ENCODE data around the gene RND2. TPM values are rescaled to one million over a fixed set of nuclear protein-coding genes. Genes with fewer than 3 reads are reported as not detected.

The RND2 gene
- total RNA-seq, 1 donor, result 0.45 TPM

DNA sequence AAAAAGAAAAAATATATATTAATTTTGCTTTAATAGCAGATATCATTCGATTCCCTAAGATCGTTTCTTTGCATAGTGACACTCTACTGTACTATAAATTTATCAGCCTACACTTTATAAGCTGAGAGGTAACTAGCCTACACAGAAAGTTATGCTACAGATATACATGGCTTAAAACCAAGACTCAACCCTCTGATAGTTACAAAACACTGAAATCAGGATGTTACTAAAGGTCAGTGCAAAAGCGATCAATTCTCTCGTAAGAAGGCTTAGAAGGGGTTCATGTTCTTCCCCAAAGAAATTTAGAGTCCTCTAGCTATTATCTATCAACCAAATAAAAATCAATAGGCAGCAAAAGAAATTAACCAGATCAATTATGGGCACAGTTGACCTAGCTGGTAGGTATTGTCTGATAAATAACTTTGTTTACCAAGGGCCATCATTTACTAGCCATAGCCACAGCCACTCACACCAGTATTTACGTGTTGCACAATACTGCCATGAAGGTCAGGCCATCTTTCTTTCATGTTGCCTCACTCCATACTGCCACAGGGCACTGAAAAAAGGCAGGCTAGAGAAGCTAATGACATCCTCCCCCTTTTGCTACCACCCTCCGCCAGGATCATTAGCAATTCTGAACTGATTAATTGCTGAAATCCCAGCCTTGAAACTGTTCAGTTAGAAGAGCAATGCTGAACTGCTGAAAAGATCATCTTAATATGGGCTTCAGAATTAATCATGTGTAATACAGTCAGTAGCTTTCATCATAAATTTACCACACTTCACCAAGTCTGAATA is 43.7 kb downstream of the RND2 start:
- TF ChIP-seq, protein P1, sequence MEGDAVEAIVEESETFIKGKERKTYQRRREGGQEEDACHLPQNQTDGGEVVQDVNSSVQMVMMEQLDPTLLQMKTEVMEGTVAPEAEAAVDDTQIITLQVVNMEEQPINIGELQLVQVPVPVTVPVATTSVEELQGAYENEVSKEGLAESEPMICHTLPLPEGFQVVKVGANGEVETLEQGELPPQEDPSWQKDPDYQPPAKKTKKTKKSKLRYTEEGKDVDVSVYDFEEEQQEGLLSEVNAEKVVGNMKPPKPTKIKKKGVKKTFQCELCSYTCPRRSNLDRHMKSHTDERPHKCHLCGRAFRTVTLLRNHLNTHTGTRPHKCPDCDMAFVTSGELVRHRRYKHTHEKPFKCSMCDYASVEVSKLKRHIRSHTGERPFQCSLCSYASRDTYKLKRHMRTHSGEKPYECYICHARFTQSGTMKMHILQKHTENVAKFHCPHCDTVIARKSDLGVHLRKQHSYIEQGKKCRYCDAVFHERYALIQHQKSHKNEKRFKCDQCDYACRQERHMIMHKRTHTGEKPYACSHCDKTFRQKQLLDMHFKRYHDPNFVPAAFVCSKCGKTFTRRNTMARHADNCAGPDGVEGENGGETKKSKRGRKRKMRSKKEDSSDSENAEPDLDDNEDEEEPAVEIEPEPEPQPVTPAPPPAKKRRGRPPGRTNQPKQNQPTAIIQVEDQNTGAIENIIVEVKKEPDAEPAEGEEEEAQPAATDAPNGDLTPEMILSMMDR (IDR thresholded peaks at IDR 0.05; ENCODE audit: insufficient read depth, low read length), result no peak
- no peak for DNase-seq (ENCODE audit: low read depth)
- H3K4me3 ChIP-seq (ENCODE audit: low read depth, low read length), result no peak overlapping the region

DNA sequence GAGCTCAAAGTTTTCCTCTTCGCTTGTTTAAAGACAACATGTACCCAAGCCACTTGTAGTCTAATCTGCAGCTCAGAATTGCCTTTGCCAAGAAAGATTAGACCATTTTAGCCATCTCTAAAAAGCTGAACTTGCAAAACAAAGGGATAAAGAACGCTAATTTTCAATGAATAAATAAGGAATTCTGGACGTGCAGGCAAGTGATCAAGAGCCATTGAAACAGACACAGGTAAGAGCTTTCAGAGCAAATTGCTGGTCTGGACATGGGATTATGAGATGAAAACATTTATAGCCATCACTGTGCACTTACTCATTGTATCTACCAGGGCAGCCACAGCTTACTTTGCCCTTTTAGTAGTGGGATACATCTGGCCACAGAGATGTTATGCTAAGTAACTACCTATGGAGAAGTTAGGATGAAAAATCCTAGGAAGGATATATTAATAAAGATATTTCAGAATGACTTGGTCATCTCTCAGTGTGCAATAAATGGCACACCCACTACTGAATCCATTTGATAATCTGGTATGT is 44.4 kb downstream of the RND2 start:
- no peak for DNase-seq (ENCODE audit: low read depth)
- TF ChIP-seq, protein P1 (IDR thresholded peaks at IDR 0.05; ENCODE audit: insufficient read depth, low read length), result no peak

DNA sequence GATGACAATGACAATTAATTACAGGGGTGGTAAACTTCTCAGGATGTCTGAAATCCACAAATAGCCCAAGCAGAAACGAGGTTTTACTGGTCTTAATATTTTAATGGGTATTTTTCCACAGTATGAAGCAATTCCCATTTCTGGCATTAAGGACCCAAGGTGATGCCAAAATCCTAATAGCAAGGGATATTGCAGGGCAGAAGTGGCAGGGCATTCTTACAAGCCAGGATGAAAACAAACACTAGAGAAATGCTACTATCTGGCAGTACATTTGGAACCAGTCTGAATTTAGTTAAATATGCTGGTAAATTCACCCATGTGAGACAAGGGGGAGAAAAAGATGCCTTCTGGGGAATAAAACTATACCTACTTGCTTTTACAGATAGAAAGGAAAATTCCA is 45.2 kb downstream of the RND2 start:
- TF ChIP-seq, protein P1 (IDR thresholded peaks at IDR 0.05; ENCODE audit: insufficient read depth, low read length), result no peak
- no peak for DNase-seq (ENCODE audit: low read depth)
- no peak overlapping the region for H3K4me3 ChIP-seq (ENCODE audit: low read depth, low read length)

More for the DNA sequence above, 44.4 kb downstream of the RND2 start:
- H3K4me3 ChIP-seq (ENCODE audit: low read depth, low read length), result no peak overlapping the region

DNA sequence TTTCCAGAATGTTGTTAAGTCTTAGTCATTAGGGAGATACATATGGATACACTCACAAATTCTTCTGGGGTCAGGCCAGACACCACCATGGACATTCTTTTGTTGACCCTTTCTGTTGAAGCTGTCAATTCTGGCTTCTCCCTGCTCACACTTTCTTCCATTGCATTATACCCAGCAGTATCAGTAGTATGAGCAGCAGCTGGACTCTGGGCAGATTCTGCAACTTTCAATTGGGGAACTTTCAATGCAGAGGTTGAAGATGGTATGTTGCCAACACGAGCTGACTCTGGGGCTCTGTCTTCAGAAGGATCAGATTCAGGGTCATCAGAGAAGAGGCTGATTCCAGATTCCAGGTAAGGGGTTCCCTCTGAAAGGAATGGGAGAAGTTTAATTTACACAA is 45.8 kb downstream of the RND2 start:
- no peak overlapping the region for H3K4me3 ChIP-seq (ENCODE audit: low read depth, low read length)
- no peak for DNase-seq (ENCODE audit: low read depth)
- TF ChIP-seq, protein P1 (IDR thresholded peaks at IDR 0.05; ENCODE audit: insufficient read depth, low read length), result no peak

DNA sequence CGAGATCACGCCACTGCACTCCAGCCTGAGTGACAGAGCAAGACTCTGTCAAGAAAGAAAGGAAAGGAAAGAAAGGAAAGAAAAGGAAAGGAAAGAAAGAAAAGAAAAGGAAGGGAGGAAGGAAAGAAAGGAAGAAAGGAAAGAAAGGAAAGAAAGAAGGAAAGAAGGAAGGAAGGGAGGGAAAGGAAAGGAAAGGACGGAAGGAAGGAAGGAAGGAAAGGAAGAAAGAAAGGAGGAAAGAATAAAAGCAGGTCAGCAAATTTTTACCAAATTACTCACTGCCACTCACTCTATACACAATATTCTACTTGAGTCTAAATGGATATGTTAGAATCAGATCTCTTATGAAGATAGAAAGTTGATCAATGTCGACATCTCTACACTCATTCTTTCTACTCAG is 49.8 kb downstream of the RND2 start:
- no peak overlapping the region for H3K4me3 ChIP-seq (ENCODE audit: low read depth, low read length)
- DNase-seq (ENCODE audit: low read depth), result no peak
- TF ChIP-seq, protein P1 (IDR thresholded peaks at IDR 0.05; ENCODE audit: insufficient read depth, low read length), result no peak

DNA sequence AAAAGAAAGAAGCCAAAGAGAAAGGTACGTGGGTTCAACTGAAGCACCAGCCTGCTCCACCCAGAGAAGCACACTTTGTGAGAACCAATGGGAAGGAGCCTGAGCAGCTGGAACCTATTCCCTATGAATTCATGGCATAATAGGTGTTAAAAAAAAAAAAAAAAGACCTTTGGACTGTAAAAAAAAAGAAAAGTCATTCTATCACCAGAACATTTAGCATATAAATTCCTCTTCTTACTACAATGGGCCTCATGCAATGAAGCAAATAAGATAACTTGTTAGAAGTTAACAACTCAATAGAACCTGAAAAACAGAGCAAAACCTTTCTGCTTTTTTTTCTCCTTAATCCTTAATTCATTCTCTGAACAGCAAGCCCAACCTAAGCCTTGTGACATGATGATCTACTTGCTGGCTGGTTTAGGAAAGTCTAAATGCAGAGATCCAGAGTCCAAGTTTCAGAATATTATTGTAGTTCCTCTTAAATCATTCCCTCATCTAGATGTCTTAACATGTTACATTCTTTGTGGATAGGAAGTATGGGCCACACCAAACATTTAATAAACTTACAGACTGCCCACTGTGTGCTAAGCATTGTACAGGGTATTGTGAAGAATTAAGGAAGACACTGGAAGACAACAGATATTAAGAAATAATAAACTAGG is 54.7 kb downstream of the RND2 start:
- H3K4me3 ChIP-seq (ENCODE audit: low read depth, low read length), result no peak overlapping the region
- no peak for DNase-seq (ENCODE audit: low read depth)
- TF ChIP-seq, protein P1 (IDR thresholded peaks at IDR 0.05; ENCODE audit: insufficient read depth, low read length), result no peak

Other genes starting within 250 kb of the RND2 start
- gene WNK4, start 244.6 kb upstream of the RND2 start, total RNA-seq (ENCODE audit: low replicate concordance), result 0.45 and 3.5 TPM in 2 replicates
- gene COA3, start 226.5 kb upstream of the RND2 start, total RNA-seq (ENCODE audit: low replicate concordance), result 40.8 and 67.5 TPM in 2 replicates
- 0.54 TPM in 1 of 2 replicates, not detected in the other for gene CNTD1, start 226.4 kb upstream of the RND2 start, total RNA-seq (ENCODE audit: low replicate concordance)
- 72.6 and 99.3 TPM in 2 replicates for gene BECN1, start 200.9 kb upstream of the RND2 start, total RNA-seq (ENCODE audit: low replicate concordance)
- gene PSME3, start 191.8 kb upstream of the RND2 start, total RNA-seq (ENCODE audit: low replicate concordance), result 86.3 and 101 TPM in 2 replicates
- 0.25 and 0.72 TPM in 2 replicates for gene AOC2, start 180.7 kb upstream of the RND2 start, total RNA-seq (ENCODE audit: low replicate concordance)
- under 0.01 and 0.08 TPM in 2 replicates for gene AOC3, start 174.0 kb upstream of the RND2 start, total RNA-seq (ENCODE audit: low replicate concordance)
- gene G6PC1, start 124.4 kb upstream of the RND2 start, total RNA-seq (ENCODE audit: low replicate concordance), result not detected in 2 replicates
- 18.9 and 20.0 TPM in 2 replicates for gene AARSD1, start 60.8 kb upstream of the RND2 start, total RNA-seq (ENCODE audit: low replicate concordance)
- gene PTGES3L, start 45.2 kb upstream of the RND2 start, total RNA-seq (ENCODE audit: low replicate concordance), result 0.18 and 0.65 TPM in 2 replicates
- 7.7 and 12.1 TPM in 2 replicates for gene RUNDC1, start 44.7 kb upstream of the RND2 start, total RNA-seq (ENCODE audit: low replicate concordance)
- 336 and 1,876 TPM in 2 replicates for gene RPL27, start 26.8 kb upstream of the RND2 start, total RNA-seq (ENCODE audit: low replicate concordance)
- 34.7 and 43.0 TPM in 2 replicates for gene IFI35, start 18.4 kb upstream of the RND2 start, total RNA-seq (ENCODE audit: low replicate concordance)
- 435 and 461 TPM in 2 replicates for gene VAT1, start 2.8 kb upstream of the RND2 start, total RNA-seq (ENCODE audit: low replicate concordance)
- gene BRCA1, start 100.1 kb downstream of the RND2 start, total RNA-seq (ENCODE audit: low replicate concordance), result 13.0 and 44.6 TPM in 2 replicates
- 63.2 and 111 TPM in 2 replicates for gene NBR1, start 146.0 kb downstream of the RND2 start, total RNA-seq (ENCODE audit: low replicate concordance)
- gene TMEM106A, start 186.6 kb downstream of the RND2 start, total RNA-seq (ENCODE audit: low replicate concordance), result 4.3 and 7.2 TPM in 2 replicates
- not detected in 2 replicates for gene CCDC200, start 203.4 kb downstream of the RND2 start, total RNA-seq (ENCODE audit: low replicate concordance)
- not detected in 2 replicates for gene RNU2-1, start 208.7 kb downstream of the RND2 start, total RNA-seq (ENCODE audit: low replicate concordance)